ENCODE measurements around the gene NKX1-2. TPM values are rescaled to one million over a fixed set of nuclear protein-coding genes. Genes with fewer than 3 reads are reported as not detected.
A peak's percentile ranks its signal among the peaks of the same experiment; 100 is the strongest.

Gene NKX1-2
- total and polyA plus RNA-seq, 2 donors from 2014 or later, result not detected

DNA sequence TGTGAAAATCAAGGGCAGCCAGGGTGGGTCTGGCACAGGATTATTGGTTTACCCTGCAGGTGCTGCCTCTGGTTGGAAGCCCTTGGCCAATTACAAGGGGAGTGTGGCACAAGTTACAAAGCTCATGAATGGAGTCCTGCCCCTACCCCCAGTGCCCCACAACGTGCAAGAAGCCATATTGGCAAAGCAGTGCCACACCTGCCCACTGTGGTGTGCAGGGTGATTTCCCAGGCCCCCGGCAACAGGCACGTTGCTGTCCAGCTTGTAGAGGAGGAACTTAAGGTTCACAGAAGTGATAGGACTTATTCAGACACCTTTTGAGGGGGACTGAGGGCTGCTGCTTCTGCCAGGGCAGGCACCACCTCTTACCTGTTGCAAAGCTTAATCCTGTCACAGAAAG is 23.2 kb upstream of the NKX1-2 start:
- Histone ChIP-seq H3K9me3 (ENCODE audit: control insufficient read depth in 2 of 3, insufficient read depth in 1 of 3, low read length in 3 of 3) (no peaks in the 10 kb centered on the region), H3K4me1 (ENCODE audit: control insufficient read depth in 2 of 3, insufficient read depth in 2 of 3, low read depth in 1 of 3, low read length in 3 of 3) (peaks cover 0 to 7% (median 0%) of the 10 kb centered on the region in 3 donors), H3K4me3 (ENCODE audit: low read length in 3 of 3) (no peak overlapping the region), H3K9ac (ENCODE audit: low read length in 3 of 3) (no peak overlapping the region), H3K27ac (ENCODE audit: low read depth in 2 of 2, low read length in 2 of 2) (no peak overlapping the region), H3K27me3 (ENCODE audit: control insufficient read depth, insufficient read depth, low read length) (no peaks in the 10 kb centered on the region), H3K36me3 (ENCODE audit: control insufficient read depth in 2 of 3, insufficient read depth in 3 of 3, low read length in 3 of 3) (no peaks in the 10 kb centered on the region)
- no peak for DNase-seq
- TF ChIP-seq, protein P1, sequence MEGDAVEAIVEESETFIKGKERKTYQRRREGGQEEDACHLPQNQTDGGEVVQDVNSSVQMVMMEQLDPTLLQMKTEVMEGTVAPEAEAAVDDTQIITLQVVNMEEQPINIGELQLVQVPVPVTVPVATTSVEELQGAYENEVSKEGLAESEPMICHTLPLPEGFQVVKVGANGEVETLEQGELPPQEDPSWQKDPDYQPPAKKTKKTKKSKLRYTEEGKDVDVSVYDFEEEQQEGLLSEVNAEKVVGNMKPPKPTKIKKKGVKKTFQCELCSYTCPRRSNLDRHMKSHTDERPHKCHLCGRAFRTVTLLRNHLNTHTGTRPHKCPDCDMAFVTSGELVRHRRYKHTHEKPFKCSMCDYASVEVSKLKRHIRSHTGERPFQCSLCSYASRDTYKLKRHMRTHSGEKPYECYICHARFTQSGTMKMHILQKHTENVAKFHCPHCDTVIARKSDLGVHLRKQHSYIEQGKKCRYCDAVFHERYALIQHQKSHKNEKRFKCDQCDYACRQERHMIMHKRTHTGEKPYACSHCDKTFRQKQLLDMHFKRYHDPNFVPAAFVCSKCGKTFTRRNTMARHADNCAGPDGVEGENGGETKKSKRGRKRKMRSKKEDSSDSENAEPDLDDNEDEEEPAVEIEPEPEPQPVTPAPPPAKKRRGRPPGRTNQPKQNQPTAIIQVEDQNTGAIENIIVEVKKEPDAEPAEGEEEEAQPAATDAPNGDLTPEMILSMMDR (IDR thresholded peaks at IDR 0.05; ENCODE audit: borderline replicate concordance, extremely low read depth, insufficient read depth), result no peak
- intact Hi-C loops (cut with DNase I), result no loop called here
- no peak for FAIRE-seq

DNA sequence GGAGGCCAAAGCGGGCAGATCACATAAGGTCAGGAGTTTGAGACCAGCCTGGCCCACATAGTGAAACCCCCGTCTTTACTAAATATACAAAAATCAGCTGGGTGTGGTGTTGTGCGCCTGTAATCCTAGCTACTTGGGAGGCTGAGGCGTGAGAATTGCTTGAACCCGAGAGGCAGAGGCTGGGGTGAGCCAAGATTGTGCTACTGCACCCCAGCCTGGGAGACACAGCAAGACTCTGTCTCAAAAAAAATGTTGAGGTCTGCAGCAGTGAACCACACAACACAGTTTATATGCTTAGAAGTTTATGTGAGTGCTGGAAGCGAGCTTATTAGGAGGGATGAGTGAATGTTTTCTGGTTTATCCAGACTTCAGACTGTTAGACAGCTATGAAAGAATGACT is 22.2 kb upstream of the NKX1-2 start:
- Histone ChIP-seq H3K36me3 (ENCODE audit: control insufficient read depth in 2 of 3, insufficient read depth in 3 of 3, low read length in 3 of 3) (no peaks in the 10 kb centered on the region), H3K9me3 (ENCODE audit: control insufficient read depth in 2 of 3, insufficient read depth in 1 of 3, low read length in 3 of 3) (no peaks in the 10 kb centered on the region), H3K27ac (ENCODE audit: low read depth in 2 of 2, low read length in 2 of 2) (no peak overlapping the region), H3K4me1 (ENCODE audit: control insufficient read depth in 2 of 3, insufficient read depth in 2 of 3, low read depth in 1 of 3, low read length in 3 of 3) (peaks cover 0 to 3% (median 0%) of the 10 kb centered on the region in 3 donors), H3K4me3 (ENCODE audit: low read length in 3 of 3) (no peak overlapping the region), H3K27me3 (ENCODE audit: control insufficient read depth, insufficient read depth, low read length) (no peaks in the 10 kb centered on the region), H3K9ac (ENCODE audit: low read length in 3 of 3) (no peak overlapping the region)
- FAIRE-seq, result no peak
- TF ChIP-seq, protein P1 (IDR thresholded peaks at IDR 0.05; ENCODE audit: borderline replicate concordance, extremely low read depth, insufficient read depth), result no peak
- intact Hi-C loops (cut with DNase I), result no loop called here
- DNase-seq, result no peak

DNA sequence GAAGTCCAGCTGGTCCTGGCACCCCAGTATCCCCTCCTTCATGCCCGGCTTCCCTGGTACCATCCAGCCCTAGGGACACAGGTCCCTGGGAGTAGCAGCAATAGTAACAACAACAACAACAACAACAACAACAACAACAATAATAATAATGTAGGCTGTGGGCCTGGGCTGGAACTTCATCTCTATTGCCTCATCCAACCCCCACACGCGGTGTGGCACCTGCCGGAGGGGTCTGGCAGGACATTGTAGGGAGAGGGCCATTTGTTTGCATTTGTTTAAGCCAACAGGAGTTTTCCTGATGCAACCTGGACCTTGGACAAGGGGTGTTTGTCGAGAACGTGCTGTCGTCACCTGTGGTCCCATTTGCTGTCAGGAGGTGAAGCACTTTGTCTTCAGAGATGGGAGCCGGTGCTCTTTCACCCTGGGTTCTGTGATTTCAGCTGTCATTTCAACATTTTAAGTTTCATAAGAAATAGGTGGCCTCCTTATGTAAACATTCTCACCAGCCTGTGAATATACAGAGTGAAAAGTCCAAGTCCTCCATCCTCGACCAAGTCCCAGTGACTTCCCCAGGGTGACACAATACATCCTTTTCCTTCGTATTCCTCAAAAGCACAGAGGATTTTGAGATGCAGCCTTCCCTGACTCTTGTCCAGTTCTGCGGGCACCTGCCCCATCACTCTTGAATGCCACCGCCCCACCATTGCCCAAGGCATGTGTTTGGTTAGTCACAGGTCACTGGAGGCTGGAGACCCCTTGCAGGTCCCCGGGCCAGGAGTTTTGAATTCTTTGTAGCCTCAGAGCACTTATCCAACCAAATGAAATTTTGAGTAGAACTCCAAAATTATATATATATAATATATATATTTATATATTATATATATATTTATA is 21.0 kb upstream of the NKX1-2 start:
- H3K4me3 ChIP-seq (ENCODE audit: low read length in 3 of 3), result no peak overlapping the region
- FAIRE-seq, result no peak
- no peaks in the 10 kb centered on the region for H3K36me3 ChIP-seq (ENCODE audit: control insufficient read depth in 2 of 3, insufficient read depth in 3 of 3, low read length in 3 of 3)
- H3K4me1 ChIP-seq (ENCODE audit: control insufficient read depth in 2 of 3, insufficient read depth in 2 of 3, low read depth in 1 of 3, low read length in 3 of 3), result peaks cover 0 to 3% (median 0%) of the 10 kb centered on the region in 3 donors
- H3K9me3 ChIP-seq (ENCODE audit: control insufficient read depth in 2 of 3, insufficient read depth in 1 of 3, low read length in 3 of 3), result no peaks in the 10 kb centered on the region
- no peak overlapping the region for H3K9ac ChIP-seq (ENCODE audit: low read length in 3 of 3)
- H3K27ac ChIP-seq (ENCODE audit: low read depth in 2 of 2, low read length in 2 of 2), result no peak overlapping the region
- H3K27me3 ChIP-seq (ENCODE audit: control insufficient read depth, insufficient read depth, low read length), result no peaks in the 10 kb centered on the region
- TF ChIP-seq, protein P1 (IDR thresholded peaks at IDR 0.05; ENCODE audit: borderline replicate concordance, extremely low read depth, insufficient read depth), result no peak
- DNase-seq, result peak in 3 of 5 donors; percentile 51 to 62 (median 57)
- intact Hi-C loops (cut with DNase I), result no loop called here
